Measurements from ENCODE around the gene COX15.

DNA sequence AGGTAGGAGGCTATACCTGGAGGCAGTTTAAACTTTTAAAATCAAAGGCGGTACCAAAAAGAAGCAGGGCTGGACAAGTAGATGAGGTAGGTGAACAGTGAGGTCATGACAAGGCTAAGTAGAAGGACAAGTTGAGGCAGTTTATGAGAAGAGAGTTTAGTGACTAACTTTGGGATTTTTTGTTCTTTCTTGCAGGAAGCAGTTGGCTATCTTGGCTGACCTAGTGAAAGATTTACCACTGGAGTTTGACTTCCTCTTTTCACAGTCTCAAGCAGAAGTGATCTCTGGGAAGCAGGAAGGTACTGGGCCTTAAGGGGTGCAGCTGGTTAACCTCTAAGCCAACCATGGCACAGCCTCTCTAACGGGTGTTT is 46.3 kb downstream of the COX15 start:
- no peak for TF ChIP-seq FOXK2 (IDR thresholded peaks at IDR 0.05)
- TF ChIP-seq ARNT (IDR thresholded peaks at IDR 0.05), result no peak
- TF ChIP-seq SP1 (IDR thresholded peaks at IDR 0.05), result no peak
- TF ChIP-seq ZNF384 (IDR thresholded peaks at IDR 0.05), result no peak
- no peak for TF ChIP-seq BHLHE40 (IDR thresholded peaks at IDR 0.05; ENCODE audit: borderline replicate concordance)
- TF ChIP-seq ELF4 (IDR thresholded peaks at IDR 0.05), result no peak
- TF ChIP-seq FOXA1 (IDR thresholded peaks at IDR 0.05), result no peak
- no peak for TF ChIP-seq CTBP1 (IDR thresholded peaks at IDR 0.05; ENCODE audit: borderline replicate concordance)
- TF ChIP-seq, protein P1, sequence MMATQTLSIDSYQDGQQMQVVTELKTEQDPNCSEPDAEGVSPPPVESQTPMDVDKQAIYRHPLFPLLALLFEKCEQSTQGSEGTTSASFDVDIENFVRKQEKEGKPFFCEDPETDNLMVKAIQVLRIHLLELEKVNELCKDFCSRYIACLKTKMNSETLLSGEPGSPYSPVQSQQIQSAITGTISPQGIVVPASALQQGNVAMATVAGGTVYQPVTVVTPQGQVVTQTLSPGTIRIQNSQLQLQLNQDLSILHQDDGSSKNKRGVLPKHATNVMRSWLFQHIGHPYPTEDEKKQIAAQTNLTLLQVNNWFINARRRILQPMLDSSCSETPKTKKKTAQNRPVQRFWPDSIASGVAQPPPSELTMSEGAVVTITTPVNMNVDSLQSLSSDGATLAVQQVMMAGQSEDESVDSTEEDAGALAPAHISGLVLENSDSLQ (IDR thresholded peaks at IDR 0.05), result no peak
- TF ChIP-seq SUZ12 (IDR thresholded peaks at IDR 0.05), result no peak

All from HEK293T (cell line).